ENCODE data around the gene SNX32. TPM values are rescaled to one million over a fixed set of nuclear protein-coding genes. Genes with fewer than 3 reads are reported as not detected.

The SNX32 gene
- total and polyA plus RNA-seq, 2 of the 13 experiments (the other 11 are each of a cell fraction or from before 2014, with no cell fraction given): 0.09 to 0.34 TPM

DNA sequence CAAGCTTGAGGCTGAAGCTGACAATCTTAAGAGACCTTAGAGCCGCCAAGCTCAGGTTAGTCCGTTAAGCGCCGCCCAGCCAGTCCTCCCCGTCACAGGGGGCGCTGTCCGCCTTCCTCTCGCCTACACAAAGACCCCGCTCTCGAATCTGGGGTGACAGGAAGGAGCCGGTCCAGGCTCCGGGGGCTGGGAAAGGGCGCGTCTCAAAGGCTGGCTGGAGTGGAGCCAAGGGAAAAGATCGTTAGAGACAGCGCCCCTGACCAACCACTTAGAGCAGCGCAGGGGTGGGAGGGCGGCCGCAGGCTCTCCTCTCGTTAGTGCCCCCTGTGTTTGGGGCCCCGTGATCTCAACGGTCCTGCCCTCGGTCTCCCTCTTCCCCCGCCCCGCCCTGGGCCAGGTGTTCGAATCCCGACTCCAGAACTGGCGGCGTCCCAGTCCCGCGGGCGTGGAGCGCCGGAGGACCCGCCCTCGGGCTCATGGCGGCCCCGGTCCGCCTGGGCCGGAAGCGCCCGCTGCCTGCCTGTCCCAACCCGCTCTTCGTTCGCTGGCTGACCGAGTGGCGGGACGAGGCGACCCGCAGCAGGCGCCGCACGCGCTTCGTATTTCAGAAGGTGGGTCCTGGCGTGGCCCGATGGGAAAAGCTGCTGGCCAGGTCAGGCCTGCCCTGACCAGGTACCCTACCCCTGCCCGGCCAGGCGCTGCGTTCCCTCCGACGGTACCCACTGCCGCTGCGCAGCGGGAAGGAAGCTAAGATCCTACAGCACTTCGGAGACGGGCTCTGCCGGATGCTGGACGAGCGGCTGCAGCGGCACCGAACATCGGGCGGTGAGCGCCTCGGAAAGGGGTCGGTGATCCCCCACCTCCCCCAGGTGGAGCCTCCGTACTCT is 26.8 kb downstream of the SNX32 start, which contains the start of gene MUS81 (continued):
- TF ChIP-seq SOX13 (IDR thresholded peaks at IDR 0.05) (no peak), SOX13 (CRISPR knock-in tag; conservative IDR thresholded peaks at IDR 0.05 in 1 of 2, IDR thresholded peaks at IDR 0.05 in 1 of 2) (no peak), GFI1 (CRISPR knock-in tag; IDR thresholded peaks at IDR 0.05; ENCODE audit: borderline replicate concordance) (0 out of 2 replicates have a peak, but pooled peaks have one; percentile 62), MATR3 (CRISPR knock-in tag; IDR thresholded peaks at IDR 0.05) (no peak), KDM5A (IDR thresholded peaks at IDR 0.05; ENCODE audit: borderline replicate concordance, low read length) (peak; percentile 94), SKI (IDR thresholded peaks at IDR 0.05; ENCODE audit: partially characterized antibody) (peak; percentile 80), ZNF549 (CRISPR knock-in tag; IDR thresholded peaks at IDR 0.05) (no peak), ATRX (CRISPR knock-in tag; IDR thresholded peaks at IDR 0.05; ENCODE audit: borderline replicate concordance) (no peak), STAG1 (CRISPR knock-in tag; IDR thresholded peaks at IDR 0.05) (no peak; the same call in 1 of the 2 replicates), ZNF546 (CRISPR knock-in tag; conservative IDR thresholded peaks at IDR 0.05) (0 out of 2 replicates have a peak, but pooled peaks have one; percentile 47), ZNF121 (CRISPR knock-in tag; IDR thresholded peaks at IDR 0.05) (peak; percentile 11; the same call in 1 of the 2 replicates), ZZZ3 (CRISPR knock-in tag; IDR thresholded peaks at IDR 0.05; ENCODE audit: borderline replicate concordance) (no peak), RXRA (CRISPR knock-in tag; IDR thresholded peaks at IDR 0.05) (peak; percentile 49)
- TF ChIP-seq, protein P1, sequence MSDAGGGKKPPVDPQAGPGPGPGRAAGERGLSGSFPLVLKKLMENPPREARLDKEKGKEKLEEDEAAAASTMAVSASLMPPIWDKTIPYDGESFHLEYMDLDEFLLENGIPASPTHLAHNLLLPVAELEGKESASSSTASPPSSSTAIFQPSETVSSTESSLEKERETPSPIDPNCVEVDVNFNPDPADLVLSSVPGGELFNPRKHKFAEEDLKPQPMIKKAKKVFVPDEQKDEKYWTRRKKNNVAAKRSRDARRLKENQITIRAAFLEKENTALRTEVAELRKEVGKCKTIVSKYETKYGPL (CRISPR knock-in tag; IDR thresholded peaks at IDR 0.05): 0 out of 2 replicates have a peak, but pooled peaks have one; percentile 12
- TF ChIP-seq, protein P2, sequence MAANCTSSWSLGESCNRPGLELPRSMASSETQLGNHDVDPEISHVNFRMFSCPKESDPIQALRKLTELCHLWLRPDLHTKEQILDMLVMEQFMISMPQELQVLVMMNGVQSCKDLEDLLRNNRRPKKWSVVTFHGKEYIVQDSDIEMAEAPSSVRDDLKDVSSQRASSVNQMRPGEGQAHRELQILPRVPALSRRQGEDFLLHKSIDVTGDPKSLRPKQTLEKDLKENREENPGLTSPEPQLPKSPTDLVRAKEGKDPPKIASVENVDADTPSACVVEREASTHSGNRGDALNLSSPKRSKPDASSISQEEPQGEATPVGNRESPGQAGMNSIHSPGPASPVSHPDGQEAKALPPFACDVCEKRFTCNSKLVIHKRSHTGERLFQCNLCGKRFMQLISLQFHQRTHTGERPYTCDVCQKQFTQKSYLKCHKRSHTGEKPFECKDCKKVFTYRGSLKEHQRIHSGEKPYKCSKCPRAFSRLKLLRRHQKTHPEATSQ (CRISPR knock-in tag; IDR thresholded peaks at IDR 0.05; ENCODE audit: borderline replicate concordance): no peak
- TF ChIP-seq, protein P3, sequence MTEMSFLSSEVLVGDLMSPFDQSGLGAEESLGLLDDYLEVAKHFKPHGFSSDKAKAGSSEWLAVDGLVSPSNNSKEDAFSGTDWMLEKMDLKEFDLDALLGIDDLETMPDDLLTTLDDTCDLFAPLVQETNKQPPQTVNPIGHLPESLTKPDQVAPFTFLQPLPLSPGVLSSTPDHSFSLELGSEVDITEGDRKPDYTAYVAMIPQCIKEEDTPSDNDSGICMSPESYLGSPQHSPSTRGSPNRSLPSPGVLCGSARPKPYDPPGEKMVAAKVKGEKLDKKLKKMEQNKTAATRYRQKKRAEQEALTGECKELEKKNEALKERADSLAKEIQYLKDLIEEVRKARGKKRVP (CRISPR knock-in tag; IDR thresholded peaks at IDR 0.05): peak in 1 of 2 experiments; percentile 57; a peak in 2 of 4 replicates
- TF ChIP-seq, protein P4, sequence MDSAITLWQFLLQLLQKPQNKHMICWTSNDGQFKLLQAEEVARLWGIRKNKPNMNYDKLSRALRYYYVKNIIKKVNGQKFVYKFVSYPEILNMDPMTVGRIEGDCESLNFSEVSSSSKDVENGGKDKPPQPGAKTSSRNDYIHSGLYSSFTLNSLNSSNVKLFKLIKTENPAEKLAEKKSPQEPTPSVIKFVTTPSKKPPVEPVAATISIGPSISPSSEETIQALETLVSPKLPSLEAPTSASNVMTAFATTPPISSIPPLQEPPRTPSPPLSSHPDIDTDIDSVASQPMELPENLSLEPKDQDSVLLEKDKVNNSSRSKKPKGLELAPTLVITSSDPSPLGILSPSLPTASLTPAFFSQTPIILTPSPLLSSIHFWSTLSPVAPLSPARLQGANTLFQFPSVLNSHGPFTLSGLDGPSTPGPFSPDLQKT (CRISPR knock-in tag; IDR thresholded peaks at IDR 0.05; ENCODE audit: borderline replicate concordance): no peak
- TF ChIP-seq, protein P5, sequence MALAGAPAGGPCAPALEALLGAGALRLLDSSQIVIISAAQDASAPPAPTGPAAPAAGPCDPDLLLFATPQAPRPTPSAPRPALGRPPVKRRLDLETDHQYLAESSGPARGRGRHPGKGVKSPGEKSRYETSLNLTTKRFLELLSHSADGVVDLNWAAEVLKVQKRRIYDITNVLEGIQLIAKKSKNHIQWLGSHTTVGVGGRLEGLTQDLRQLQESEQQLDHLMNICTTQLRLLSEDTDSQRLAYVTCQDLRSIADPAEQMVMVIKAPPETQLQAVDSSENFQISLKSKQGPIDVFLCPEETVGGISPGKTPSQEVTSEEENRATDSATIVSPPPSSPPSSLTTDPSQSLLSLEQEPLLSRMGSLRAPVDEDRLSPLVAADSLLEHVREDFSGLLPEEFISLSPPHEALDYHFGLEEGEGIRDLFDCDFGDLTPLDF (CRISPR knock-in tag; IDR thresholded peaks at IDR 0.05): peak; percentile 70
- TF ChIP-seq, protein P6, sequence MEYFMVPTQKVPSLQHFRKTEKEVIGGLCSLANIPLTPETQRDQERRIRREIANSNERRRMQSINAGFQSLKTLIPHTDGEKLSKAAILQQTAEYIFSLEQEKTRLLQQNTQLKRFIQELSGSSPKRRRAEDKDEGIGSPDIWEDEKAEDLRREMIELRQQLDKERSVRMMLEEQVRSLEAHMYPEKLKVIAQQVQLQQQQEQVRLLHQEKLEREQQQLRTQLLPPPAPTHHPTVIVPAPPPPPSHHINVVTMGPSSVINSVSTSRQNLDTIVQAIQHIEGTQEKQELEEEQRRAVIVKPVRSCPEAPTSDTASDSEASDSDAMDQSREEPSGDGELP (IDR thresholded peaks at IDR 0.05; ENCODE audit: borderline replicate concordance, low read depth): peak; percentile 35; the same call in 1 of the 2 replicates
- TF ChIP-seq, protein P7, sequence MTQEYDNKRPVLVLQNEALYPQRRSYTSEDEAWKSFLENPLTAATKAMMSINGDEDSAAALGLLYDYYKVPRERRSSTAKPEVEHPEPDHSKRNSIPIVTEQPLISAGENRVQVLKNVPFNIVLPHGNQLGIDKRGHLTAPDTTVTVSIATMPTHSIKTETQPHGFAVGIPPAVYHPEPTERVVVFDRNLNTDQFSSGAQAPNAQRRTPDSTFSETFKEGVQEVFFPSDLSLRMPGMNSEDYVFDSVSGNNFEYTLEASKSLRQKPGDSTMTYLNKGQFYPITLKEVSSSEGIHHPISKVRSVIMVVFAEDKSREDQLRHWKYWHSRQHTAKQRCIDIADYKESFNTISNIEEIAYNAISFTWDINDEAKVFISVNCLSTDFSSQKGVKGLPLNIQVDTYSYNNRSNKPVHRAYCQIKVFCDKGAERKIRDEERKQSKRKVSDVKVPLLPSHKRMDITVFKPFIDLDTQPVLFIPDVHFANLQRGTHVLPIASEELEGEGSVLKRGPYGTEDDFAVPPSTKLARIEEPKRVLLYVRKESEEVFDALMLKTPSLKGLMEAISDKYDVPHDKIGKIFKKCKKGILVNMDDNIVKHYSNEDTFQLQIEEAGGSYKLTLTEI (CRISPR knock-in tag; conservative IDR thresholded peaks at IDR 0.05): no peak
